ENCODE measurements around the gene CENPC.

DNA sequence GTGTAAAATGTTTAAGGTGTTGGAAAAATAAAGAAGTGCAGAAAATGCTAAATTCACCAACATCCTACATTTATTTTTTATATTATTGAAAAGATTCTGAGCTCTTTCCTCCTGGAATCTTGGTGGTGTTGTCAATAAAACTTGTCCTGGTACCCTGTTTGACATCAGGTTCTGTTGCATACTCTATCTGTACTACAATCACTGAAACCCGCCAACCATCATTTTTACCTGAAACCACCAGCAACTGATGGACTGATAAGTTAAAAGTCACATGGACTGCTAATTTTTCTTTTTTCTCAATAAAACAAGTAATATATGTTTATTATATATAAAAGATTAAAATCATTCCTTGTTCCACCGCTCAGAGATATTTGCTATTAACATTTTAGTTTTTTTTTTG, 36.6 kb upstream of the CENPC start:
- TF ChIP-seq RARB (CRISPR knock-in tag; IDR thresholded peaks at IDR 0.05) (no peak), ZFP30 (CRISPR knock-in tag; IDR thresholded peaks at IDR 0.05) (no peak), SNAI2 (CRISPR knock-in tag; IDR thresholded peaks at IDR 0.05) (no peak), ZFP3 (CRISPR knock-in tag; IDR thresholded peaks at IDR 0.05) (no peak), ZNF70 (CRISPR knock-in tag; IDR thresholded peaks at IDR 0.05) (no peak), ZC3H10 (CRISPR knock-in tag; IDR thresholded peaks at IDR 0.05) (no peak), TCF4 (CRISPR knock-in tag; IDR thresholded peaks at IDR 0.05; ENCODE audit: borderline replicate concordance) (no peak)
- TF ChIP-seq, protein P1, sequence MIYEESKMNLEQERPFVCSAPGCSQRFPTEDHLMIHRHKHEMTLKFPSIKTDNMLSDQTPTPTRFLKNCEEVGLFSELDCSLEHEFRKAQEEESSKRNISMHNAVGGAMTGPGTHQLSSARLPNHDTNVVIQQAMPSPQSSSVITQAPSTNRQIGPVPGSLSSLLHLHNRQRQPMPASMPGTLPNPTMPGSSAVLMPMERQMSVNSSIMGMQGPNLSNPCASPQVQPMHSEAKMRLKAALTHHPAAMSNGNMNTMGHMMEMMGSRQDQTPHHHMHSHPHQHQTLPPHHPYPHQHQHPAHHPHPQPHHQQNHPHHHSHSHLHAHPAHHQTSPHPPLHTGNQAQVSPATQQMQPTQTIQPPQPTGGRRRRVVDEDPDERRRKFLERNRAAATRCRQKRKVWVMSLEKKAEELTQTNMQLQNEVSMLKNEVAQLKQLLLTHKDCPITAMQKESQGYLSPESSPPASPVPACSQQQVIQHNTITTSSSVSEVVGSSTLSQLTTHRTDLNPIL (CRISPR knock-in tag; IDR thresholded peaks at IDR 0.05; ENCODE audit: low read depth): no peak
- TF ChIP-seq, protein P2, sequence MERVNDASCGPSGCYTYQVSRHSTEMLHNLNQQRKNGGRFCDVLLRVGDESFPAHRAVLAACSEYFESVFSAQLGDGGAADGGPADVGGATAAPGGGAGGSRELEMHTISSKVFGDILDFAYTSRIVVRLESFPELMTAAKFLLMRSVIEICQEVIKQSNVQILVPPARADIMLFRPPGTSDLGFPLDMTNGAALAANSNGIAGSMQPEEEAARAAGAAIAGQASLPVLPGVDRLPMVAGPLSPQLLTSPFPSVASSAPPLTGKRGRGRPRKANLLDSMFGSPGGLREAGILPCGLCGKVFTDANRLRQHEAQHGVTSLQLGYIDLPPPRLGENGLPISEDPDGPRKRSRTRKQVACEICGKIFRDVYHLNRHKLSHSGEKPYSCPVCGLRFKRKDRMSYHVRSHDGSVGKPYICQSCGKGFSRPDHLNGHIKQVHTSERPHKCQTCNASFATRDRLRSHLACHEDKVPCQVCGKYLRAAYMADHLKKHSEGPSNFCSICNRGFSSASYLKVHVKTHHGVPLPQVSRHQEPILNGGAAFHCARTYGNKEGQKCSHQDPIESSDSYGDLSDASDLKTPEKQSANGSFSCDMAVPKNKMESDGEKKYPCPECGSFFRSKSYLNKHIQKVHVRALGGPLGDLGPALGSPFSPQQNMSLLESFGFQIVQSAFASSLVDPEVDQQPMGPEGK (CRISPR knock-in tag; IDR thresholded peaks at IDR 0.05; ENCODE audit: borderline replicate concordance): no peak

Measured in SK-N-SH treated with all-trans-retinoic acid at 6 μM for 48 hours (cell line).